GM18858 (cell line): ENCODE data around the gene MGAT4B.

ENCODE experiments used
- ATAC-seq: cut with Tn5 transposase; IDR thresholded peaks from one replicate; pipeline ENCODE4 v1.9.1; 2021; ENCODE audit not compliant: unreplicated experiment

The MGAT4B gene

GRCh38 chr5:179773686-179774040, 33.0 kb downstream of the MGAT4B start:
- ATAC-seq = no peak

GRCh38 chr5:179772351-179772750, 34.3 kb downstream of the MGAT4B start:
- ATAC-seq = no peak

GRCh38 chr5:179771311-179771895, 35.3 kb downstream of the MGAT4B start:
- ATAC-seq = no peak

GRCh38 chr5:179769796-179770195, 36.9 kb downstream of the MGAT4B start:
- ATAC-seq = no peak

- ATAC-seq = no peak
Observed at GRCh38 chr5:179769271-179769670, 37.4 kb downstream of the MGAT4B start.

GRCh38 chr5:179768326-179769085, 38.2 kb downstream of the MGAT4B start:
- no peak for ATAC-seq

GRCh38 chr5:179767496-179768100, 39.1 kb downstream of the MGAT4B start:
- ATAC-seq = no peak

GRCh38 chr5:179766726-179767455, 39.8 kb downstream of the MGAT4B start:
- ATAC-seq = no peak

GRCh38 chr5:179766021-179766725, 40.5 kb downstream of the MGAT4B start:
- ATAC-seq = no peak

- ATAC-seq = no peak
Observed at GRCh38 chr5:179765400-179765799, 41.3 kb downstream of the MGAT4B start.

- ATAC-seq = no peak
Observed at GRCh38 chr5:179764056-179764455, 42.6 kb downstream of the MGAT4B start.

- ATAC-seq = no peak
Observed at GRCh38 chr5:179763215-179763945, 43.3 kb downstream of the MGAT4B start.

- ATAC-seq = no peak
Observed at GRCh38 chr5:179762781-179763176, 43.9 kb downstream of the MGAT4B start.

GRCh38 chr5:179762079-179762780, 44.4 kb downstream of the MGAT4B start:
- ATAC-seq = no peak

- ATAC-seq = no peak
Observed at GRCh38 chr5:179759581-179760551, 46.8 kb downstream of the MGAT4B start.

GRCh38 chr5:179758955-179759354, 47.7 kb downstream of the MGAT4B start:
- no peak for ATAC-seq

GRCh38 chr5:179755022-179755421, 51.6 kb downstream of the MGAT4B start:
- no peak for ATAC-seq

- no peak for ATAC-seq
Observed at GRCh38 chr5:179753971-179754370, 52.7 kb downstream of the MGAT4B start.
